Activated CD4-positive, CD25-positive, alpha-beta regulatory T cell treated with anti-CD3 and anti-CD28 coated beads, Interleukin-2, amount 50 U/mL, for 24 hours (primary cell): Measurements from ENCODE around the gene GLIPR2.
"Not testable (repeated sequence)": the region's sequence is repeated elsewhere in the genome, so short reads cannot be mapped to it uniquely, and the experiment has no call there.

Source experiments
- ATAC-seq, 2 donors: fragments of 150-1000 bp; cut with Tn5 transposase; one replicate each; pipeline ENCODE4 v1.10.0; 2021; ENCODE audit warnings: mild to moderate bottlenecking in 1 of 2, moderate library complexity in 1 of 2

Gene GLIPR2

DNA sequence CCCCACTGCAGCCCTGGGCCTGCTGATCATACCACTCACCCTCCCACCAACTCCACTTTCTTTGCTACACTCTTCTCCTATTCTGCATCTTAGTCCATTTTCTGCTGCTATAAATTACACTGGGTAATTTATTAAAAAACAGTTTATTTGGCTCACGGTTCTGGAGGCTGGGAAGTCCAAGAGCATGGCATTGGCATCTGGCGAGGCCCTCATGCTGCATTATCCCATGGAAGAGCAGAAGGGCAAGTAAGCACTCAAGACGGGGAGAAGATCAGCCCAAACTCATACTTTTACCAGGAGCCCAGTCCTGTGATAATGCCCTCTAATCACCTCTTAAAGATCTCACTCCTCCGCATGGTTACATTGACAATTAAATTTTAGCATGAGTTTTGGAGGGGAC is 9.4 kb downstream of the GLIPR2 start:
- no peak for ATAC-seq

DNA sequence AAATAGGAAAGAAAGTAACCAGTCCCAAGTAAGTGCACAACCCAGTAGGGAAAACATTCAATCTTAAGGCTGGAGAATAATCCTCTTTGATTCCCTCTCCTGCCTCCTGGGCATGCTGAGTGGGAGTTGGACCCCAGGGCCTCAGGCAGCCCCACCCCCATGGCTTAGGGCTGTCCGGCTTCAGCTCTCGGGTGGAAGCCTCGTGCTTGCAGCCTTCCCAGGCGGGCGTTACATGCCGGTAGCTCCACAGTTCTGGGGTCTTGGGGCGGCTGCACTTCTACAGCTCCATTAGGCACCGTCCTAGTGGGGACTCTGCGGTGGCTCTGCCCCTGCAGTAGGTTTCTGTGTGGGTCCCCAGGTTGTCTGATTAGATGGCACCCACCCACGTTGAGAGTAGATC is 10.1 kb downstream of the GLIPR2 start:
- no peak for ATAC-seq

DNA sequence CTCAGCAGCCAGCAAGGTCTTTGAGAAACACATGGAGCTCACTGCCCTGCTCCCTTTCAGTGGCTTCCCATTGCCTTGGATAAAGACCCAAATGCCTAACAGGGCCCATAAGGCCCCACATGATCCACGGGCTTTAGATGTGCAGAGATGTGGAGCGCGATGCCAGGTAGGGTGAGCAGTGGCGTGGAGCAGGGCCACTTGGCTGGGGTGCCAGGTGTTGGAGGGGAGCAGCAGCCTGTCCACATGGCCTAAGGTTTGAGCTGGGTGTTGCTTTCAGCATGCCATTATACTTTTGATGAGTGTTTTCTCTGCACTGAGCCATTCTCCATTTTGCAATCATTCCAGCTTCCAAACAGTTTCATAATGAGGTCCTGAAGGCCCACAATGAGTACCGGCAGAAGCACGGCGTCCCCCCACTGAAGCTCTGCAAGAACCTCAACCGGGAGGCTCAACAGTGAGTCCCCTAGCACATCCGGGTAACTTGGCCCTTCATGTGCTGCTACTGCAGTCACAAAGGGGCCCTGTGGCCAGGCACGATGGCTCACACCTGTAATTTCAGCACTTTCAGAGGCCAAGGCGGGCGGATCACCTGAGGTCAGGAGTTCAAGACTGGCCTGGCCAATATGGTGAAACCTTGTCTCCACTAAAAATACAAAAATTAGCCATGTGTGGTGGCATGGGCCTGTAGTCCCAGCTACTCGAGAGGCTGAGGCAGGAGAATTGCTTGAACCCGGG is 11.1 kb downstream of the GLIPR2 start:
- no peak for ATAC-seq

DNA sequence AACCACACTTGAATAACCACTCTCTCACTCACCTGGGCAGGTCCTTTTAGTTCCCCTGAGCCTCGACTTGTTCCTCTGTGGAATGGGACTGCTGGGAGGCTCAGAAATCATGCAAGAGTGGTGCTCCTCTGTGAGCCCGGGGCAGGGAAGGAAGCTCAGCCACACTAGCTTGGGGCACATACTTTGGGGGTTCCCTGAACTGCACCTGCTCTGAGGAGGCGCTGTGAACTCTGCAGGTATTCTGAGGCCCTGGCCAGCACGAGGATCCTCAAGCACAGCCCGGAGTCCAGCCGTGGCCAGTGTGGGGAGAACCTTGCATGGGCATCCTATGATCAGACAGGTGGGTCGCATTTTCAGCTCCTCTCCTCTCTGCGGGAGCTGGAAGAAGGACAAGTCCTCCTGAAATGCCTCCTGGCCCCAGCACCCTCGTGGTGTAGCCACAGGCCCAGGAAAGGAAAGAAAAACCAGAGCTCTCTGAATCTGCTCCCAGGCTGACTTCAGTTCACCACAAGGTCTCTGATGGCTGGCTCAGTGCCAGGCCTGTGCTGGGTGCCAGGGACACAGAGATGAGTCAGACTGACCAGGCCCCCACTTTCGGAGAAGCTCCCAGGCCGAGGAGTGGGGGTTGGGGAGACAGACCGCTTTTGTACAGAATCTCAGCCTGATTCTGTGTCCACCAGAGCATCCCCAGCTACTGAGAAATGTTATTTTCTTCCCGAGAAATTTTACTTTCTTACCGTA is 11.9 kb downstream of the GLIPR2 start:
- ATAC-seq: peak in 1 of 2 donors; percentile 22

DNA sequence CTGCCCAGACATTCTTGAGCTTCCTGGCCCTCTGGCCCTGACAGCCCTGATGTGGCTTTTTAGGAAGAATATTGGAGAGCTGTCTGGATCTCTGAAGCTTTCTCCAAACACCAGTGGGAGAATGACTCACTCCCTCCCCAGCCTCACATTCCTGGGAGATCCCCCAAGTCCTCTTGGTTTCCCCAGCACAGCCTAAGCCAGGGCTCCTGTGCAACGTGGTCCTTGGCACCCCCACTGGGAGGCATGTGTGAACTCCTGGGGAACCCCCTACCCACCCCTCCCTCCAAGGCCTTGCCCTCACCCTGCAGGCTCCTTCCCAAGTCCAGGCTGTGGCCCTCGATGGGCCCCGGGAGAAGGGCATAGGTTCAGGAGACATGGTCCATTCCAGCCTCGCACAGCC is 12.7 kb downstream of the GLIPR2 start:
- no peak for ATAC-seq

DNA sequence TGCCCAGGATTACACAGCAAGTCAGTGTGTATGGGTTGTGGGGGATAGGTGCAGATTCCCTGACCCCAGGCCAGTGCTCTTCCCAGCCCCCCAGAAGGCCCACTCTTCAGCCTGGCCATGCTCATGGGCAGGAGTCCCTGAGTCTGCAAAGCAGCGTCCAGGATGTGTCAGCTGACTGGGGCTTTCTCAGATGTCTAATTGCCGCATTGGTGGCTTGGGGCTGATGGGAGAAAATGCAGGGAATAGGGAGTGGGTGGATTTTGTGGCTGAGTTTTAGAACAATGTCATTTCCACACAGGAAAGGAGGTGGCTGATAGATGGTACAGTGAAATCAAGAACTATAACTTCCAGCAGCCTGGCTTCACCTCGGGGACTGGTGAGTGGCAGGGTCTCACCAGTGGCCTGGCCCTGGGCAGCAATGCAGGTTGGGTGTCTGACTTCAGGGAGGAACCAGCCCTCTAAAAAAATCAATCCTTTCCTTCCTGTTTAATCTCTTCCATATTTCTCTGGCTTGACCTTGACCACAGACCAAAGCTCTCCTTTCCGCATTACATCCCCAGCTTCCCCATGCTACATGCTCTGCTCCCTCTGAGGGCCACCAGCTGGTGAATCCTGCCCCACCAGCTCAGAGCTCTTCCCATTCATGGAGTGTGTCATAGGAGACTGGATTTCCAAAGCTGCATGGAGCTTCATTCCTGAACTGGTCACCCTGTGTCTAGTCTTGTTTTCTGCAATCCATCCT is 14.2 kb downstream of the GLIPR2 start:
- ATAC-seq: no peak

DNA sequence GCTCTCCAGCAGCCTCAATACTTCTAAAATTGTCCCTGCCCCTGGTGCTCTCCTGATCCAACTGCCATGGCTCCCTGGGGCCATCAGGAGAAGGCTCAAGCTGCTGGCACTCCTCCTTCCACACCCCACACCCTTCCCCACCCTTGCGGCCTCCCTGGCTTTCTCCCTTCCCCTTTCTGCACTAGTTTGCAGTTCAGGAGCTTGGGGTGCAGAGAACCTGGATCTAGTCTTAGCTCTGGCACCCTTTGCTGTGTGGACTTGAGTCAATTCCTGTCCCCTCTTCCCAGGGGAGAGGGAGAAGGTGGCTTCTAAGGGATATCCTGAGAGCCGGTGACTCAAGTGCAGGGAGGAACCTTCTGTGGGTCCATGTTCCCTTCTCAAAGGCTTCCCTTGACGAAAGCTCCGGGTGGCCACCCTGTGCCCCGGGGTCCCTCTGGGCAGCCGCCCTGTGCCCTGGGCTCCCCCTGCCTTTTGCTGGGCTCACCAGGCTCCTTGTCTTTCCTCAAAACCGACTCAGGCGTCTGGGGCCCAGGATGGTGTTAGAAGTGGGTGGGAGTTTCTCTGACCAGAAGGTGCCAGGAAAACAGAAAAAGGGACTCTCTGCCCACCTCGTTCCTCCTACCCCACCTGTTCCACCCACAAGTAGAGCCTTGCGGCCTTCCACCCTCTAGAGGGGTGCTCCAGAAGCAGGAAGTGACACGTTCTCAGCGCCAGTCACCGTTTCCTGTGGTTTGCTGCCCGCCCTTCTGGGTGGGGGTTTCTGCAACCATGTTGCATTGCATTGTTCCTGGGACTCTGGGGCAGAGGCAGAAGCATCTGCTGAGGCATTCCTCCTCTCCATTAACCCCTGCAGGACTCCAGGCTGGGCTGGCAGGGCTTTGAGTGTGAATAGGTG is 15.0 kb downstream of the GLIPR2 start:
- peak; percentile 97 to 98 for ATAC-seq

DNA sequence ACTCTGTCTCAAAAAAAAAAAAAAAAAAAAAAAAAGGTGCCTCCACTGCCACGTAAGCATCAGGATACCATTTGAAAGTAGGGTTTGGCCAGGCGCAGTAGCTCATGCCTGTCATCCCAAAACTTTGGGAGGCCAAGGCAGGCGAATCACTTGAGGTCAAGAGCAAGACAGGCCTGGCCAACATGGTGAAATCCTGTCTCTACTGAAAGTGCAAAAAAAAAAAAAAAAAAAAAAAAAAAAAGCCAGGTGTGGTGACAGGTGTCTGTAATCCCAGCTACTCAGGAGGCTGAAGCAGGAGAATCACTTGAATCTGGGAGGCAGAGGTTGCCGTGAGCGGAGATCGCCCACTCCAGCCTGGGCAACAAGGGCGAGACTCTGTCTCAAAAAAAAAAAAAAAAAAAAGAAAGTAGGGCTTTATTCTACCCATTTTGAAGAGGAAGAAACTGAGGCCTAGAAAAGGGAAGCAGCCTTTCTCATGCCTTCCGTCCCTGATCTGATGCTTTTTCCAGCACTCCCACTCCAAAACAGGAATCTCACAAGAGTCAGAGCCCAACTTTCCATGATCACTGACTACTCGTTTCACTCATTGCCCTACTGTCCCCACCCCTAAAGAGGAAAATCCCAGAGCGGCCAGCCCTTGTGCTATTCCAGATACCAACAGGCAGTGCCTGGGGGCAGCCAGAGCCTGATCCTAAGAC is 16.4 kb downstream of the GLIPR2 start:
- no peak for ATAC-seq

DNA sequence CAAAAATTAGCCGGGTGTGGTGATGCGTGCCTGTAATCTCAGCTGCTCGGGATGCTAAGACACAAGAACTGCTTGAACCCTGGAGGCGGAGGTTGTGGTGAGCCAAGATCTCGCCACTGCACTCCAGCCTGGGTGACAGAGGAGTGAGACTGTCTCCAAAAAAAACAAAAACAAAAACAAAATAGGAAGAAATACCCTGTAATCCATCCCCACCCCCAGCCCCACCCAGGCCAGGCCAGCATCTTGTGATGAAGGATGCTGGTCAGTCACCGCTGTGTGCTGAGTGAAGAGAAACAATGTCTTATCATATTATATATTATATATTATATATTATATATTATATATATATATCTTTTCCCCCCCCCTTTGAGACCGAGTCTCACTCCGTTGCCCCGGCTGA is 17.2 kb downstream of the GLIPR2 start:
- no peak for ATAC-seq

DNA sequence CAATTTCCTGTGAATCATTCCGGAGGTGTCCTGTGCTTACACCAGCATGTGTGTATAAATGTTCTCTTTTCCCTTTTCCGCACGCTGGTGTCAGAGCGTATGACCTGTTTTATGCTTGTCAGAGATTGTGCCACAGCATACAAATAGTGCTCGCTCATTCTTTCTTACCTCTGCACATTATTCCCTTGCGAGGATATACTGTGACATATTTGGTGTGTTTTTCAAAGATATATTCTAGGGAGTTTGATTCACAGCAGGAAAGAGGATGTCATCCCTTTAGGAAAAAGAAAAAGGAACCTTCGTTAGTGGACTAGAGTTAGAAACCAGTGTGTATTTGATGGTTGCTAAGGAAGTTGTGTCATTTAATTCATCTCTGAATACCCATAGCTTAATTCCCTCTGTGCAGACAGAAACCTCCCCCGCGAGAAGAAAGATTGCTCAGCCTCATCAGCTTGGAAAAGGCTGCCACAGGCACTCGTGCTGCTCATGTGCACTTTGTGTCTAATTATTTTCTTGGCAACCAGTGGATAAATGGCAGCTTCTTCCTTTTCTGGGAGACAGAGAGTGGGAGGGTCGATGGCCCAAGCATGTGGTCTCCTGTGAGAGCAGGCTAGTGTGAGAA is 17.9 kb downstream of the GLIPR2 start:
- ATAC-seq: no peak

DNA sequence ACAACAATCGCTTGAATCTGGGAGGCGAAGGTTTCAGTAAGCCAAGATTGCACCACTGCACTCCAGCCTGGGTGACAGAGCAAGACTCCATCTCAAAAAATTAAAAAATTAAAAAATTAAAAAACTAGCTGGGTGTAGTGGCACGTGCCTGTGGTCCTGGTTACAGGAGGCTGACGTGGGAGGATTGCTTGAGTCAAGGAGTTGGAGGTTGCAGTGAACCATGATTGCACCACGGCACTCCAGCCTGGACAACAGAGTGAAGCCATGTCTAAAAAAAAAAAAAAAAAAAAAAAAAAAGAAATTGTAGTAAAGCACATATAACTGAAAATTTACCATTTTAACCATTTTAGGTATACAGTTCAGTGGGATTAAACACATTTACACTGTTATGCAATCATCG is 19.6 kb downstream of the GLIPR2 start:
- ATAC-seq: no peak

DNA sequence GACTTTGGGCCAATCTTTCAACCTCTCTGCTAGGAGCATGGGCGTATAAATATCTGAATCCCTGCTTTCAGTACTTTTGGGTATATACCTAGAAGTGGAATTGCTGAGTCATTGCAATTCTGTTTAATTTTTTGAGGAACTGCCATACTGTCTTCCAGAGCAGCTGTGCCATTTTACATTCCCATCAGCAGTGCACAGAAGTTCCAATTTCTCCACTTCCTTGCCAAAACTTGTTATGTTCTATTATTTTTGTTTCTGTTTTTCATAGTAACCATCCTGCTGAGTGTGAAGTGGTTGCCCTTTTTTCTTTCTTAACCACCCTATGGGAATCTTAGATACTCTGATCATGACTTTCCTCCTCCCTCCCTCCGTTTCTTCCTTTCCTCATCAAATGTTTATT is 21.6 kb downstream of the GLIPR2 start:
- no peak for ATAC-seq

DNA sequence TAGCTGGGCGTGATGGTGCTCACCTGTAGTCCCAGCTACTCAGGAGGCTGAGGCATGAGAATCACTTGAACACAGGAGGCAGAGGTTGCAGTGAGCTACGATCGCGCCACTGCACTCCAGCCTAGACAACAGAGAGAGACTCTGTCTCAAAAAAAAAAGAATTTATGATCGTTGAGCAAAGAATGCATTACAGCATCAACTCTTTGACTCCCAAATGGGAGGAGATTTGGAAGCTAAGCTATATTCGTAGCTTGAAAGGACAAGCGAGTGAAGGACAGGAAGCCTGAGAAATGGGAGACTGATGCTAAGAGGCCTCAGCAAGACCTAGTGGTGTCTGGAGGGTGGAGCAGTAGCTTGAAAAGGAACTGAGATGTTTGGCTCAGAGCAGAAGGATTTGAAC is 22.4 kb downstream of the GLIPR2 start:
- no peak for ATAC-seq

DNA sequence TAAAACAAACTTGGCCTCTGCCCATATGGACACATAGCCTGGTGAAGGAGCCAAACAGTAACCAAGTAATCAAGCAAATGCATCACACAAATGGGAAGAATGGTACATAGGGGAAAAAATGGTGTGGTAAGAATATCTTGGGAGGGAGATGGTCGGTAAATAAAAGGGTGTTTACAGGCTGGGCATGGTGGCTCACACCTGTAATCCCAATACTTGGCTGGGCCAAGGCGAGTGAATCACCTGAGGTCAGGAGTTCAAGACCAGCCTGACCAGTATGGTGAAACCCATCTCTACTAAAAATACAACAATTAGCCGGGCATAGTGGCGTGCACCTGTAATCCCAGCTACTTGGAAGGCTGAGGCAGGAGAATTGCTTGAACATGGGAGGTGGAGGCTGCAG is 23.0 kb downstream of the GLIPR2 start:
- not testable (repeated sequence) for ATAC-seq

DNA sequence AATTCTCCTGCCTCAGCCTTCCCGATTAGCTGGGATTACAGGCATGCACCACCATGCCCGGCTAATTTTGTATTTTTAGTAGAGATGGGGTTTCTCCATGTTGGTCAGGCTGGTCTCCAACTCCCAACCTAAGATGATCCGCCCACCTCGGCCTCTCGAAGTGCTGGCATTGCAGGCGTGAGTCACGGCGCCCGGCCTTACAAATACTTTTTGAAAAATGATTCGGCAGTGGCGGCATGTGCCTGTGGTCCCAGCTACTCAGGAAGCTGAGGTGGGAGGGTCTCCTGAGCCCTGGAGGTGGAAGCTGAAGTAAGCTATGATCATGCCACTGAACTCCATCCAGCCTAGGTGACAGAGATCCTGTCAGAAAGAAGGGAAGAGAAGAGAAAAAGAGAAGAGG is 23.6 kb downstream of the GLIPR2 start:
- not testable (repeated sequence) for ATAC-seq

DNA sequence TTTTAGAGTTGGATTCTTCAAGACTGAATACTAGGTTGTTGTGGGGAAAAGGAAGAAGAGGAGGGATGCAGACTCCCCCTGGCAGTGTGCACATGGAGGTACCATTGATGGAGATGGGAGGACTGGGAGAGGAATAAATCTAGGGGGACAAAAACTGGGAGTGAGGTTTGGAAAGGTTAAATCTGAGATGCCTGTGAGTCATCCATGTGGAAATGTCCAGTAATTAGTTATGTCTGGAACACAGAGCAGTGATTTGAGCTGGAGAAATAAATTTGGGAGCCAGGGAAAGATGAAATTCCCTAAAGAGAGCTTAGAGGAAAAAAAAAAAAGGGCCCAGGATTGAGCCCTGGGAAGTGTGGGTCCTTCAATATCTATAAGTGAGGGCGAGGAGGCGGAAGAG is 24.7 kb downstream of the GLIPR2 start:
- ATAC-seq: no peak

DNA sequence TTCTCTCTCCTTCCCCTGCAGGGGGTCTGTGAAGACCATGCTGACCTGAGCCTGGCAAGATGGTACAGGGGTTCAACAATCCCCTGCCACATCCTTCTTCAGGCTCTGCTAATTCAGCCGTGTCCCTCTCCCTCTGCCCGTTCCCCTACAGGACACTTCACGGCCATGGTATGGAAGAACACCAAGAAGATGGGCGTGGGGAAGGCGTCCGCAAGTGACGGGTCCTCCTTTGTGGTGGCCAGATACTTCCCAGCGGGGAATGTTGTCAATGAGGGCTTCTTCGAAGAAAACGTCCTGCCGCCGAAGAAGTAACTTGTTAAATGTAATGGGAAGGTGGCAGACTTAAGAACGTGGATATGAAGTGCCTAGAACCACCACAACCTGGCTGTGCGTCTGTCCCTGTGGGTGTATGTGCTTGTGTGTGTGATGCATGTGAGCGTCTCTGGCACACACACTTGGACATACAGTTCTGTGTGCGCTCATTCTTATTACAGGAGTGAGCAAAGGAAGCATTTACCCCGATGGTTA is 25.7 kb downstream of the GLIPR2 start:
- ATAC-seq: no peak

DNA sequence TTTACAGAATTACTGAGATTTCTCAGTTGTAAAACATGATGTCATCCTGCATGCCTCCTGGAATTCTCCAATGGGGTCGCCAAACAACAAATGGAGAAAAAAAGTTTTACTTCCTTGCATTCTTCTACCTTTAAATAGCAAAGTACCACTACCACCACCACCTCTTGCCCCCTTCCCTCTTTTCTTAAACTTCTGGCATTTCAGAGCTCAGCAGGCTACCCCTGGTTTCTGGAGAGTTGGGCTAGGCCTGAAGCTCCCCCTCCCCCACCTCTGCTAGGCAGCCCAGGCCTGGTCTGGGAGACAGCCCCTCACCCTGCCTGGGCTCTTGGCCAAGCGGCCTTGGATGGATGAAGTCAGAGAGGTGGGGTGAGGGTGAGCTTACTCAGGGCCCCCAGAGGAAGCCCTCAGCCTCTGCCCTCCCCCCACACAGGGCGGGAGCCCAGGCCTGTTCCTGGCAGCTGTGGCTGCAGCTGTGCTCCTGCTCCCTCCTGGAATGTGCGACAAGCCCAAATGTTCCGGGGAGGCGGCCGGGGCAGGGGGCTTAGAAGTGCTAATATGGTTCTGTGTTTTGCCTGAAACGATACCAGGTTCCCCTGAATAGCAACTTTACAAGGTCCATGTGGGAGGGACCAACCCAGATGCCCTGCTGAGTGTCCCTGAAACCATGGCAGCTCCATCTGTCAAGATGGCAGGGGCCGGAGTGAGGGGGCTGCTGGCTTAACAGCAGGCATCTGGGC is 26.7 kb downstream of the GLIPR2 start:
- no peak for ATAC-seq

DNA sequence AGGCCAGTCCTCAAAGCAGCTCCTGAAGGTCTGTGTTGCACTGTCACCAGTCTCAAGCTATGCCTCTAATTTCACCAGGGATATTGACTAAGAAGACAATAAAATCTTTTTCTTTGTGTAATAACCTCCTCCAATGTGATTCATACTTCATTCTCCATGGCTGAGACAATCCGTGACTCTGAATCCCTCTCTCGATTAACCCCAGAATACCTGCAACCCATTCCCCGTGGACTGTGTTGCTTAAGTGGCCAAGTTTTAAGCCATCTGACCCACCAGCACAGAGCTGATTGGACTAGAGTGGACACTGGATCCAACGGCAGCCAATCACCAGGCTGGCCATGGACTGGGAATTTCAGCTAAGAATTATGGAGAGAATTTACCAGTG is 27.2 kb downstream of the GLIPR2 start:
- ATAC-seq: no peak

DNA sequence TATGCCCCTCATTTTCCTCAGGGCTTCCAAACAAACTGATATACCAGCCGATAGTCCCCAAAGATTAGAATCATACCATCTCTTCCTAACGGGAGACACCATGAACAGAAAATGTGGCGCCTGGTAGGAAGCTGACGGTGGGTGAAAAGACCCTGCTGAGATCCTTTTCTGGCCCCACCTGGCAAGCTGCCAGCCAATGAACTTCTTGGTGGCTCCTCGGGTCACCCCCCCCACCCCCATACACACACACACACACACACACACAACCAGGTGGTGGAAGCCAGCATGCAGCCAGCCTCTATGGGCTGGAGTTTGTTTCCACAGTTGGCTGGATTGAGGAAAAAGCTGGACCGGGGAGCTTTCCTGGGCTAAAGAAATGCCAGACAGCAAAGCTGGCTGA is 27.8 kb downstream of the GLIPR2 start:
- ATAC-seq: no peak

DNA sequence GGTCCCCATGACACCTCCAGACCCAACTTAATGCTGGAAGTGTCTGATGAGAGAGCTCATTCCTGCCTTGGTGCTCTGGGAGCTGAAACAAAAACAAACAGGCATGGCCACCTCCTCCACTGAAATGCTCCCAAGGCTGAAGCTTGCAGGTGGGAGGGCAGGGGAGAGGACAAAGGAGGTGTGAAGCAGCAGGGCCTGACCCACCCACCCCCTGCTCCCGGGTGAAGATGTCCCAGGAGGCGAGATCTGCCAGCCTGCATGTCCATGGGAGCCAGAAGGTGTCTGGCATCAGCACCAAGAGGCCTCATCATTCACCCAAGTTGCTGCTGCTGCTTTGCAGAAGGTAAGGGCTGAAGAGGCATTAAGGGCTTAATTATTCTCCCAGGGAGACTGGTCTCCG is 28.5 kb downstream of the GLIPR2 start:
- ATAC-seq: no peak
